HCT116 (cell line): Measurements from ENCODE around the gene PXYLP1. TPM values are rescaled to one million over a fixed set of nuclear protein-coding genes. Genes with fewer than 3 reads are reported as not detected.

Experiments
- ATAC-seq: fragments of 200-7000 bp; cut with Tn5 transposase; 2 replicates; pipeline ENCODE4 v1.9.1; 2020; ENCODE audit warnings: mild to moderate bottlenecking, moderate library complexity
- BruUV-seq: library from RNA; stranded (reverse); fragments of 400-500 nt; replicated peaks from 2 replicates; lab custom pipeline; 2021; lab: Mats Ljungman, UMichigan
- CTCF ChIA-PET: fragments of 300-600 bp; sonication (Branson Sonifier 250); formaldehyde crosslinking; loops from one replicate; lab custom pipeline; 2021; ENCODE audit warnings: antibody characterized with exemption; lab: Charles Lee
- POLR2A ChIA-PET: fragments of 300-600, 350-600 bp; sonication (Branson Sonifier 250); formaldehyde crosslinking; loops from one replicate; lab custom pipeline; 2021; ENCODE audit warnings: antibody characterized with exemption; lab: Charles Lee
- RAD21 ChIA-PET, 2 experiments: fragments of 300-600 bp; sonication (Branson Sonifier 250); formaldehyde crosslinking; loops; one replicate each; lab custom pipeline; 2023; ENCODE audit warnings: low total read pairs in 2 of 2; ENCODE audit not compliant: uncharacterized antibody in 2 of 2, unreplicated experiment in 2 of 2, low non-redundant PET in 1 of 2; lab: Charles Lee
- DNase-seq: peaks from one replicate; pipeline ENCODE4 v3.0.0-alpha.2; 2010; ENCODE audit warnings: low read depth, low spot score
- H2AFZ ChIP-seq: fragments of 200-600 bp; shearing (Covaris generic), sonication (generic); 2 replicates; pipeline ENCODE4 v1.6.1; 2017; ENCODE audit warnings: low read depth, mixed run types, mixed read lengths, antibody characterized with exemption, low read length; ENCODE audit not compliant: poor library complexity, severe bottlenecking
- H3K27ac ChIP-seq: 2 replicates; pipeline ENCODE4 v1.5.1; 2012; ENCODE audit warnings: low read depth, low read length
- H3K27me3 ChIP-seq: fragments of 200-600 bp; sonication (generic); 2 replicates; pipeline ENCODE4 v1.6.1; 2016; ENCODE audit warnings: mixed run types, low read length, mixed read lengths; ENCODE audit not compliant: insufficient read depth
- H3K36me3 ChIP-seq, 2 experiments: fragments of 200-500 bp in 1 of 2; fragments of 200-600 bp in 1 of 2; sonication (Bioruptor generic) in 1 of 2; sonication (generic) in 1 of 2; 2 replicates each; pipeline versions ENCODE4 v1.5.1 to v1.6.1; 2014 to 2016; ENCODE audit warnings: low read length in 2 of 2, inconsistent platforms in 1 of 2, mixed read lengths in 1 of 2, mixed run types in 1 of 2; ENCODE audit not compliant: insufficient read depth in 2 of 2, control insufficient read depth in 1 of 2
- H3K4me1 ChIP-seq, 2 experiments: fragments of 200-600 bp in 1 of 2; sonication (generic) in 1 of 2; 2 replicates each; pipeline versions ENCODE4 v1.5.1 to v1.6.1; 2012 to 2017; ENCODE audit warnings: low read length in 2 of 2, inconsistent platforms in 1 of 2, mild to moderate bottlenecking in 1 of 2, mixed read lengths in 1 of 2, mixed run types in 1 of 2, moderate library complexity in 1 of 2; ENCODE audit not compliant: insufficient read depth in 2 of 2, control insufficient read depth in 1 of 2
- H3K4me2 ChIP-seq: fragments of 200-600 bp; sonication (generic); 2 replicates; pipeline ENCODE4 v1.6.1; 2017; ENCODE audit warnings: mixed run types, low read length, mixed read lengths
- H3K4me3 ChIP-seq, 2 experiments: fragments of 200-600 bp in 1 of 2; sonication (generic) in 1 of 2; replicated peaks in 1 of 2; 2 replicates each; pipeline ENCODE4 v1.5.1; 2011 to 2016; ENCODE audit warnings: low read length in 2 of 2, control low read depth in 1 of 2, low read depth in 1 of 2, mild to moderate bottlenecking in 1 of 2, mixed read lengths in 1 of 2, mixed run types in 1 of 2
- H3K79me2 ChIP-seq: fragments of 200-600 bp; sonication (generic); 2 replicates; pipeline ENCODE4 v1.6.1; 2017; ENCODE audit warnings: mild to moderate bottlenecking, mixed run types, low read length, moderate library complexity, mixed read lengths; ENCODE audit not compliant: insufficient read depth
- H3K9ac ChIP-seq: fragments of 200-600 bp; sonication (generic); 2 replicates; pipeline ENCODE4 v1.6.1; 2016; ENCODE audit warnings: low read length, mixed read lengths
- H3K9me2 ChIP-seq: fragments of 200-600 bp; sonication (generic), shearing (Covaris generic); 2 replicates; pipeline ENCODE4 v1.6.1; 2017; ENCODE audit warnings: mixed run types, mild to moderate bottlenecking, moderate library complexity; ENCODE audit not compliant: insufficient read depth
- H3K9me3 ChIP-seq, 2 experiments: fragments of 200-500 bp in 1 of 2; fragments of 200-600 bp in 1 of 2; sonication (Bioruptor generic) in 1 of 2; sonication (generic) in 1 of 2; 2 replicates each; pipeline ENCODE4 v1.6.1; 2014 to 2017; ENCODE audit warnings: low read length in 2 of 2, mixed read lengths in 2 of 2, inconsistent platforms in 1 of 2, low read depth in 1 of 2, mild to moderate bottlenecking in 1 of 2, mixed run types in 1 of 2, moderate library complexity in 1 of 2; ENCODE audit not compliant: control insufficient read depth in 1 of 2, insufficient read depth in 1 of 2
- H4K20me1 ChIP-seq: fragments of 200-600 bp; sonication (generic), shearing (Covaris generic); 2 replicates; pipeline ENCODE4 v1.6.1; 2017; ENCODE audit warnings: mixed run types, mild to moderate bottlenecking, moderate library complexity; ENCODE audit not compliant: insufficient read depth
- EGR1 ChIP-seq: IDR thresholded peaks from 2 replicates; pipeline ENCODE4 v1.6.1; 2012; ENCODE audit warnings: low read depth
- YY1 ChIP-seq: IDR thresholded peaks from 2 replicates; pipeline ENCODE4 v1.6.1; 2011; ENCODE audit warnings: low read length, low read depth, moderate library complexity, mild to moderate bottlenecking; ENCODE audit not compliant: insufficient replicate concordance; ENCODE audit errors: extremely low read depth
- intact Hi-C: fragments of 100-400 bp; cut with micrococcal nuclease; formaldehyde crosslinking; loops from 2 replicates; pipeline ENCODE4 v1.10.0; 2022
- total RNA-seq: library from RNA; stranded (reverse); gene quantifications from one replicate; pipeline ENCODE4 v1.2.1, GENCODE V29; 2021; ENCODE audit not compliant: unreplicated experiment
- TF ChIP-seq, protein P1 (sequence below), 3 experiments: fragments of 200-600 bp in 1 of 3; sonication (generic) in 1 of 3; IDR thresholded peaks in 2 of 3; conservative IDR thresholded peaks in 1 of 3; 2 replicates each; pipeline ENCODE4 v1.5.1; 2012 to 2017; ENCODE audit warnings: low read depth in 2 of 3, low read length in 2 of 3, antibody characterized with exemption in 1 of 3, borderline replicate concordance in 1 of 3, control low read depth in 1 of 3, mild to moderate bottlenecking in 1 of 3, mixed read lengths in 1 of 3, mixed run types in 1 of 3, moderate library complexity in 1 of 3; ENCODE audit not compliant: insufficient read depth in 1 of 3

Gene PXYLP1
- total RNA-seq, 1 experiment from 2014 or later: 15.3 TPM

DNA sequence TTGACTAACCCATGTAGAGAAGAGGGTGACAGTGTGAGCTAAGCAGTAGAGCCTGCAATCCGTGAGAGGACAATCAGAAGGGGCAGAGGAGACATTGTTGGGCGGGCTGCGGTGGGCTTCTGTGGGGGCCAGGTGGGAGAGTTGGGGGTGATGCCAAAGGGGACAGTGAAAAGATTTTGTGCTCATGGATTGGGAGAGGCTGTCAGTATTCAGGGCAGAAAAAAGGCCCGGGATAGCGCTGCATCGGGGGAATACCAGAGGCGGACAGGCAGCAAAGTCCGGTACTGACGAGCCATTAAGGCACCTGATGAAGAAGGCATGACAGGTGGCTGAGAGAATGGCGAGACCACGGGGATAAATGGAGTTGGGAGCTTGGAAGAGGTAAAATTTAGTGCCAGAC, 1.3 kb upstream of the PXYLP1 start:
- BruUV-seq: no TSS peak
- POLR2A ChIA-PET: no interaction called here

DNA sequence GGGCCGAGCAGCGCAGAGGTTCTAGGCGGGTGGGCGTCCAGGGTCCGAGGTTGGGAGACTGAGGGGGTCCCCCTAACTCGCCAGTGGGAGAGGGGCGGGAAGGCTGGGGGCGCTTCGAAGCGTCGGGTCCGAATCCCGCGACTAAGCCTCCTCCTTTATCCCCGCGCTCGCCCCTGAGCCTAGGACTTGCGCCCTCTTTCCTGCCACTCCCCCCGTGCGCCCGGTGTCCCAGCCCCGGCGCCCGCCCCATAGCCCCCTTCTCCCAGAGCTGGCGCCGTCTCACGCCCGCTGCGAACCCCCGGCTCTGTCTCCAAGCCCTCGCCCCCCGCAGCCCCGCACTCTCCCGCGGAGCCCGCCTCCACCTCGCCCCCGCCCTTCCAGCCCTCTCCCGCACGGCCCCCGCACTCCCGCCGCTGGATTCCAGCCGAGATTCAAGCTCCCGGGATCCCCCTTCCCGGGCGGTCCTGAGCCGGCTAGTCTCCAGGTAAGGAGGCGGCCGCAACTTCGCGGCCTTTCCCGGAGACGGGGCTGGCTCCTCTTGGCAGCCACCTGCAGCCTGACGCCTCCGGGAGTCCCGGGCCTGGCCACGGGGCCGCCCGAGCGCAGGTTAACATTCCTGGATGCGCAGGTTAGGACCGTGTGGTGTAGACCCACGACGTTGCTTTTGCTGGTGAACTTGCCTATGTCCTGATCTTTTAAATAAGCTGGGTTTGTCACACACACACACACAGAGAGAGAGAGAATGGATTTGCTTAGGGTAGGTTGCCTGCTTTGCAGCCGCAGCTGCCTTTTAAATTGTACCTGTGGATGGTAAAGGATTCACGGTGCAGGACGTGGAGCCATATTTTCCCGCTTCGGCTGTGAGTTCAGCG, 563 bp downstream of the PXYLP1 start:
- POLR2A ChIA-PET: interaction anchor here (1.0 kb wide), 1 partner anchor 13 kb away, joined by 4 read pairs; no protein-coding TSS in a partner anchor
- no peak for DNase-seq
- Histone ChIP-seq H3K27me3 (no peaks in the 10 kb centered on the region), H3K4me1 (peaks cover 7 to 14% of the 10 kb centered on the region in 2 experiments; a peak in 3 of 4 replicates), H3K27ac (peak overlapping the region; percentile 55; the same call in 1 of the 2 replicates), H3K9me2 (no peaks in the 10 kb centered on the region), H3K9me3 (no peaks in the 10 kb centered on the region), H3K9ac (peak overlapping the region; percentile 68), H3K4me3 (peak overlapping the region; percentile 67 to 69), H2AFZ (no peak overlapping the region), H3K79me2 (peaks cover 5% of the 10 kb centered on the region; the same call in 1 of the 2 replicates), H3K36me3 (no peaks in the 10 kb centered on the region), H3K4me2 (peak overlapping the region; percentile 82), H4K20me1 (no peaks in the 10 kb centered on the region)
- CTCF ChIA-PET: interaction anchor here (0.6 to 2.3 kb wide), 20 partner anchors 8 to 1688 kb away, joined by 3 to 26 read pairs (median 4); no protein-coding TSS in a partner anchor
- peak; percentile 63 for ATAC-seq
- RAD21 ChIA-PET: interaction anchor here in 1 of 2 experiments (0.6 to 1.0 kb wide), 2 partner anchors 49 to 268 kb away, joined by 3 to 4 read pairs; no protein-coding TSS in a partner anchor
- TF ChIP-seq EGR1: 0 out of 2 replicates have a peak, but pooled peaks have one; percentile 47
- TF ChIP-seq, protein P1, sequence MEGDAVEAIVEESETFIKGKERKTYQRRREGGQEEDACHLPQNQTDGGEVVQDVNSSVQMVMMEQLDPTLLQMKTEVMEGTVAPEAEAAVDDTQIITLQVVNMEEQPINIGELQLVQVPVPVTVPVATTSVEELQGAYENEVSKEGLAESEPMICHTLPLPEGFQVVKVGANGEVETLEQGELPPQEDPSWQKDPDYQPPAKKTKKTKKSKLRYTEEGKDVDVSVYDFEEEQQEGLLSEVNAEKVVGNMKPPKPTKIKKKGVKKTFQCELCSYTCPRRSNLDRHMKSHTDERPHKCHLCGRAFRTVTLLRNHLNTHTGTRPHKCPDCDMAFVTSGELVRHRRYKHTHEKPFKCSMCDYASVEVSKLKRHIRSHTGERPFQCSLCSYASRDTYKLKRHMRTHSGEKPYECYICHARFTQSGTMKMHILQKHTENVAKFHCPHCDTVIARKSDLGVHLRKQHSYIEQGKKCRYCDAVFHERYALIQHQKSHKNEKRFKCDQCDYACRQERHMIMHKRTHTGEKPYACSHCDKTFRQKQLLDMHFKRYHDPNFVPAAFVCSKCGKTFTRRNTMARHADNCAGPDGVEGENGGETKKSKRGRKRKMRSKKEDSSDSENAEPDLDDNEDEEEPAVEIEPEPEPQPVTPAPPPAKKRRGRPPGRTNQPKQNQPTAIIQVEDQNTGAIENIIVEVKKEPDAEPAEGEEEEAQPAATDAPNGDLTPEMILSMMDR (IDR thresholded peaks at IDR 0.05 in 2 of 3, conservative IDR thresholded peaks at IDR 0.05 in 1 of 3; ENCODE audit: borderline replicate concordance in 1 of 3, insufficient read depth in 1 of 3, low read depth in 2 of 3, low read length in 2 of 3): no peak
- no TSS peak for BruUV-seq
- intact Hi-C loops: no loop called here

More for the DNA sequence above, 1.3 kb upstream of the PXYLP1 start:
- DNase-seq (no peak), ATAC-seq (no peak)
- no peaks in the 10 kb centered on the region for H3K27me3 ChIP-seq
- no peaks in the 10 kb centered on the region for H3K36me3 ChIP-seq
- no peak overlapping the region for H3K9ac ChIP-seq
- H3K4me3 ChIP-seq: no peak overlapping the region
- peaks cover 5% of the 10 kb centered on the region; the same call in 1 of the 2 replicates for H3K79me2 ChIP-seq
- no peaks in the 10 kb centered on the region for H3K9me2 ChIP-seq
- H4K20me1 ChIP-seq: no peaks in the 10 kb centered on the region
- peaks cover 7 to 14% of the 10 kb centered on the region in 2 experiments; a peak in 3 of 4 replicates for H3K4me1 ChIP-seq
- no peak for TF ChIP-seq YY1
- no peak overlapping the region for H3K27ac ChIP-seq
- H3K4me2 ChIP-seq: no peak overlapping the region
- CTCF ChIA-PET: no interaction called here
- no peaks in the 10 kb centered on the region for H3K9me3 ChIP-seq
- RAD21 ChIA-PET: no interaction called here
- intact Hi-C loops: no loop called here
- H2AFZ ChIP-seq: no peak overlapping the region
